Activated naive CD4-positive, alpha-beta T cell treated with anti-CD3 and anti-CD28 coated beads, Interleukin-2, amount 50 U/mL, for 24 hours (primary cell): ENCODE data around the gene NADK.

Source experiments
- H3K27ac Mint-ChIP-seq: one replicate; pipeline ENCODE4 v1.8.0; 2021; ENCODE audit warnings: mild to moderate bottlenecking, mixed read lengths
- H3K27me3 Mint-ChIP-seq: one replicate; pipeline ENCODE4 v1.8.0; 2021; ENCODE audit warnings: mixed read lengths
- H3K36me3 Mint-ChIP-seq: one replicate; pipeline ENCODE4 v1.8.0; 2021; ENCODE audit warnings: mixed read lengths
- H3K4me1 Mint-ChIP-seq: one replicate; pipeline ENCODE4 v1.8.0; 2021; ENCODE audit warnings: mixed read lengths
- H3K4me3 Mint-ChIP-seq: one replicate; pipeline ENCODE4 v1.8.0; 2021; ENCODE audit warnings: mild to moderate bottlenecking, mixed read lengths
- H3K9me3 Mint-ChIP-seq: one replicate; pipeline ENCODE4 v1.8.0; 2021; ENCODE audit warnings: mixed read lengths

The NADK gene

DNA sequence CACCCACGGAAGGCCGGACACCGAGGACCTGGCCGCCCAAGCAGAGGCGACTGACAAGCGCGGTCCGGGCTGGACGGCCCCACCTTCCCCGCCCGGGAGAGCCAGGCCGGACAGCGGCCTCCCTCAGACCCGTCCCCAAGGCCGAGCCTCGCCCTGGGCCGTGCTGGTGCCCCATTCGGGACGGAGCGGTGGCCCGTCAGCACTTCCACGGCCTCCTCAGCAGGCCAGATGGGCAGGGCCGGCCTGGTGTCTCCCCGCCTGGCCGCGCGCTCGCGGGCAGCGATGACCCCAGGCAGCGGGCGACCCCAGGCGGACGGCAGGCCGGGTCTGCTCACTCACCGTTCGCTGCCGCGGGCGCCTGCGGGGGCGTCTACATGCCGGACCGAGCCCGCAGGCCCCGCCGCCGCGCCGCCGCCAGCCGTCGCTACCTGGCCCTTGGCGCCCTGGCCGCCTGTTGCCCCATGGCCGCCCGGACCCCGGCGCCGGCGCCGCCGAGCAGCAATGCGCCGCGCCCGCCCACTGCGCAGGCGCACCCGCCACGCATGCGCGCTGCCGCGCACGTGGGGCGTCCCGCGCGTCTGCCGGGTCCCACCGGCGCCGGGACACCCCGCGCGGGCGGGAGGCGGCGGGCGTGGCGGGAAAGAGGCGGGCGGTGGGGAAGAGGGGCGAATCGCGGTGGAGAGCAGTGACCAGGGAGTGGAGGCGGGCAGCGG is at the start of gene NADK:
TSS of gene NADK (minus strand) at position 521 of the 713 bp plus-strand sequence. CDS start 13,064 bp downstream, outside the sequence.
- Mint-ChIP-seq H3K4me1 (peaks cover 57% of the 10 kb centered on the region), H3K27ac (peak within 1 kb of the TSS; percentile 92), H3K4me3 (peak within 1 kb of the TSS; percentile 90), H3K36me3 (peaks cover 4% of the 10 kb centered on the region), H3K27me3 (no peaks in the 10 kb centered on the region), H3K9me3 (no peaks in the 10 kb centered on the region)

- Mint-ChIP-seq H3K27ac (peak overlapping the region; percentile 12), H3K4me1 (peaks cover 26% of the 10 kb centered on the region), H3K9me3 (no peaks in the 10 kb centered on the region), H3K4me3 (no peak overlapping the region), H3K36me3 (peaks cover 11% of the 10 kb centered on the region), H3K27me3 (no peaks in the 10 kb centered on the region)
Observed at GRCh38 chr1:1827089-1827848, 49.0 kb upstream of the NADK start.

GRCh38 chr1:1826356-1827088 is 48.3 kb upstream of the NADK start:
- Mint-ChIP-seq H3K4me1 (peaks cover 23% of the 10 kb centered on the region), H3K36me3 (peaks cover 10% of the 10 kb centered on the region), H3K27ac (no peak overlapping the region), H3K4me3 (no peak overlapping the region), H3K9me3 (no peaks in the 10 kb centered on the region), H3K27me3 (no peaks in the 10 kb centered on the region)

- Mint-ChIP-seq H3K9me3 (no peaks in the 10 kb centered on the region), H3K4me1 (peaks cover 23% of the 10 kb centered on the region), H3K4me3 (no peak overlapping the region), H3K27ac (peak overlapping the region; percentile 36), H3K36me3 (peaks cover 10% of the 10 kb centered on the region), H3K27me3 (no peaks in the 10 kb centered on the region)
Observed at GRCh38 chr1:1825217-1825616, 46.9 kb upstream of the NADK start.

GRCh38 chr1:1819762-1820161 is 41.5 kb upstream of the NADK start:
- peaks cover 6% of the 10 kb centered on the region for H3K4me1 Mint-ChIP-seq
- no peaks in the 10 kb centered on the region for H3K27me3 Mint-ChIP-seq
- no peak overlapping the region for H3K27ac Mint-ChIP-seq
- peaks cover 7% of the 10 kb centered on the region for H3K36me3 Mint-ChIP-seq
- H3K9me3 Mint-ChIP-seq, result no peaks in the 10 kb centered on the region
- no peak overlapping the region for H3K4me3 Mint-ChIP-seq

DNA sequence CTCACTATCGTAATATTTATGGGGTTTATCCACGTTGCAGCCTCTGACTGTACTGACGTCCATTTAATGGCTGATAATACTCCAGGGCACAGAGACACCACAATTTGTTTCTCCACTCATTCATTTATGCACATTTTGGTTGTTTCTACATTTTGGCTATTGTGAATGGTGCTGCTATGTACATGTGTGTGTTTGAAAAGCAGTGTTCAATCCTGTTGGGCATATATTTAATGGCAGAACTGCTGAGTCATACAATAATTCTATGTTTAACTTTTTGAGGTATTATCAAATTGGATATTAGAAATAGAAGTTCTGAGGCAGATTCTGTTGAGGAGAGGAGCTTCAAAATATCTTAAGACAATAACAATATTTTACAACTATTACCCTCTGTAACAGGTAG is 39.0 kb upstream of the NADK start:
- H3K27me3 Mint-ChIP-seq, result no peaks in the 10 kb centered on the region
- peaks cover 5% of the 10 kb centered on the region for H3K36me3 Mint-ChIP-seq
- H3K4me1 Mint-ChIP-seq, result peaks cover 4% of the 10 kb centered on the region
- H3K9me3 Mint-ChIP-seq, result no peaks in the 10 kb centered on the region
- no peak overlapping the region for H3K4me3 Mint-ChIP-seq
- peak overlapping the region; percentile 25 for H3K27ac Mint-ChIP-seq

DNA sequence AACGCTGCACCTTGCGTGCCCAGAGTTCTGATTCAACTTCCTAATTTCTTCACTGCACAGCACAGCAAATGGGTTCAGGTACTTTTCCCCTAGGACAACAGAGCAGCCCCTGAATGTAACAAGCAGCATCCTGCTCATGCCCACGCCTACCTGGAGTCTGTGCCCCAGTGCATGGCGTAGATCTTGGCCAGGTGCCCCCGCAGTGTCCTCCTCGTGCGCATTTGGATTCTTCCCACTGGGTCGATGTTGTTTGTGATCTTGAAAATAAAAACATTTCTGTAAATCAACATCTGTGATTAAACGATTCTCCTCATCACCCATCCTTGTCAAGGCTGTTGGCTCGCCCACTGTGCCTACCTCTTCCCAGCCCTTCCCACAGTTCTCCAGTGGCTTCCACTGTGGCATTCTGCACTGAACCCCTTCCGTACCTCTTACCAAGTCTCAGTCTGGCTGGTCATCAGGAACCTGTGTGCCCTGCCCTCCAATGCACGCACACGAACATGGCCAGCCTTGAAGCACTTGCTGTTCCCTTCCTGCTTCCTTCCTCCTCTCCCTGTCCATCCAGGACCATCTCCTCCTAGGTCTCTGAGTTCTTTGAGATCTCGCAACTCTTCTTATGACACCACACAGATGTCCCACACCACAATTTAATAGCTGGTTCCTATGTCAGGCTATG is 37.5 kb upstream of the NADK start:
- Mint-ChIP-seq H3K36me3 (peaks cover 5% of the 10 kb centered on the region), H3K27ac (no peak overlapping the region), H3K4me1 (peaks cover 4% of the 10 kb centered on the region), H3K4me3 (no peak overlapping the region), H3K27me3 (no peaks in the 10 kb centered on the region), H3K9me3 (no peaks in the 10 kb centered on the region)

DNA sequence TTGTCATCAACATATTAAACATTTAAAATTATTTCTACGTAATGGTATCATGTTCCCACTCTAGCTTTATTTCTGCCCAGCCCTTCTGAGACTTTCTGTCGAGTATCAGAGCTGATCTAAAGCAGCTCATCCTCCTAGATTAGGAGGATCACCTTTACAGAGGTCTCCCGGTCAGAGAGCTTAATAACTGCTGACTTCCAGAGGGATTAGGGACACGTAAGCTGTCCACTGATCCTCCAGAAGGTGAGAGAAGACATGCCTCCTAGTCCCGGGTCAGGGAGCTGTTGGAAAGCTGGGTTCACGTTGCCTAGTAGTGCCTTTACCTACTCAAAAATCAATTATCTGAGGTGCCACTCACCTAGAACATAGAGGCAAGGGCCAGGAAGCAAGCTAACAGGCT is 31.2 kb upstream of the NADK start:
- no peaks in the 10 kb centered on the region for H3K27me3 Mint-ChIP-seq
- H3K27ac Mint-ChIP-seq, result no peak overlapping the region
- no peak overlapping the region for H3K4me3 Mint-ChIP-seq
- peaks cover 5% of the 10 kb centered on the region for H3K36me3 Mint-ChIP-seq
- no peaks in the 10 kb centered on the region for H3K9me3 Mint-ChIP-seq
- H3K4me1 Mint-ChIP-seq, result peaks cover 7% of the 10 kb centered on the region

DNA sequence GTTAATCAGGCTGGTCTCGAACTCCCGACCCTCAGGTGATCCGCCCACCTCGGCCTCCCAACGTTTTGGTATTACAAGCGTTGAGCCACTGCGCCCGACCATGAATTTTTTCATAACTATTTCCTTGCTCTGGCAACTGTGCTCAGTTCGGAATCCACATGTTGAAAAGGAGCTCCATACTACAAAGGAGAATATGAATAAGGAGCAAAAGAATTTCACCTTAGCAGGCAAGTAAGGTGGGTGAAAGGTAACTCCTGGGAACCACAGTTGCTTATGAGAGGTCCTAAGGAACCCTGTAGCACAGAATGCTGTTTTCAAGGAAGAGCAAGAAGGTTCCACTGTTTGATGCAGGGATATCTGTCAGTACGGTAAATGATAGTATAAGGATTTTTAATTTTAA is 29.9 kb upstream of the NADK start:
- peaks cover 7% of the 10 kb centered on the region for H3K4me1 Mint-ChIP-seq
- no peak overlapping the region for H3K27ac Mint-ChIP-seq
- H3K4me3 Mint-ChIP-seq, result no peak overlapping the region
- H3K9me3 Mint-ChIP-seq, result no peaks in the 10 kb centered on the region
- no peaks in the 10 kb centered on the region for H3K27me3 Mint-ChIP-seq
- peaks cover 7% of the 10 kb centered on the region for H3K36me3 Mint-ChIP-seq

DNA sequence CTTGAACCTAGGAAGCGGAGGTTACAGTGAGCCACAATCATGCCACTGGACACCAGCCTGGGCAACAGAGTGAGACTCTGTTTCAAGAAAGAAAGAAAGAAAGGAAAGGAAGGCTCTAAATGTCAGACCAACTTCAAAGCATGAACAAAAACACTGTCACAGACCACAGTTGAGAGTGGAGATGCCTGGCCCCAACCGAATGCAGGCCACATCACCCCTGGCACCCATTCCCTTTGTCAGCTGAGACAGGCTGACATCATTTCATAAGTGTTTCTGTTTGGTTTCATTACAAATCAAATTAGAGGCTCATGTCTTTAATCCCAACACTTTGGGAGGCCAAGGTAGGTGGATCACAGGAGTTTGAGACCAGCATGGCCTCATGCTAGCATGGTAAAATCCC is 28.6 kb upstream of the NADK start:
- Mint-ChIP-seq H3K4me1 (peaks cover 15% of the 10 kb centered on the region), H3K27me3 (no peaks in the 10 kb centered on the region), H3K36me3 (peaks cover 9% of the 10 kb centered on the region), H3K27ac (no peak overlapping the region), H3K4me3 (no peak overlapping the region), H3K9me3 (no peaks in the 10 kb centered on the region)

- Mint-ChIP-seq H3K4me3 (no peak overlapping the region), H3K4me1 (peaks cover 25% of the 10 kb centered on the region), H3K36me3 (peaks cover 10% of the 10 kb centered on the region), H3K27me3 (no peaks in the 10 kb centered on the region), H3K27ac (peak overlapping the region; percentile 60), H3K9me3 (no peaks in the 10 kb centered on the region)
Observed at GRCh38 chr1:1804301-1804700, 26.0 kb upstream of the NADK start.

- Mint-ChIP-seq H3K9me3 (no peaks in the 10 kb centered on the region), H3K27me3 (no peaks in the 10 kb centered on the region), H3K4me1 (peaks cover 25% of the 10 kb centered on the region), H3K36me3 (peaks cover 11% of the 10 kb centered on the region), H3K4me3 (no peak overlapping the region), H3K27ac (peak overlapping the region; percentile 68)
Observed at GRCh38 chr1:1802871-1803270, 24.6 kb upstream of the NADK start.

DNA sequence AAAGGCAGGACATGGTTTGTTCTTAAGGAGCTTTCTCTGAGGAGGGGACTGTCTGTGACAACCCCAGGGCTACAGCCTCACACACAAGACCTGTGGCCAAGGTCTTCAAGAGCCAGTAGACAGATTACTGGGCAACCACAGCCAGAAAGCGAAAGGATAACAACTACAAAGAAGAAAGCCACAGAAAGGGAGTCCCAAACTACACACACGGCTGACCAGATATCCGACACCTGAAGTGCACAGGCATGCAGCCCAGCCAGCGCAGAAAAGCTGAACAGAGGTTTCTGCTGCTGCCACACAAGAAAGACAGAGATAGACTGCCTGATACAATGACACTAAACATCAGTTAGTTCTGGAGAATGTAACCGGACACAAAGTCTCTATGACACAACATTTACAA is 21.4 kb upstream of the NADK start:
- peaks cover 18% of the 10 kb centered on the region for H3K4me1 Mint-ChIP-seq
- H3K27me3 Mint-ChIP-seq, result no peaks in the 10 kb centered on the region
- no peaks in the 10 kb centered on the region for H3K9me3 Mint-ChIP-seq
- peaks cover 8% of the 10 kb centered on the region for H3K36me3 Mint-ChIP-seq
- H3K4me3 Mint-ChIP-seq, result no peak overlapping the region
- H3K27ac Mint-ChIP-seq, result no peak overlapping the region

- peaks cover 17% of the 10 kb centered on the region for H3K4me1 Mint-ChIP-seq
- no peak overlapping the region for H3K4me3 Mint-ChIP-seq
- H3K27me3 Mint-ChIP-seq, result no peaks in the 10 kb centered on the region
- peaks cover 7% of the 10 kb centered on the region for H3K36me3 Mint-ChIP-seq
- H3K27ac Mint-ChIP-seq, result no peak overlapping the region
- no peaks in the 10 kb centered on the region for H3K9me3 Mint-ChIP-seq
Observed at GRCh38 chr1:1797731-1798341, 19.6 kb upstream of the NADK start.

- Mint-ChIP-seq H3K4me1 (peaks cover 7% of the 10 kb centered on the region), H3K4me3 (no peak overlapping the region), H3K27ac (peak overlapping the region; percentile 51), H3K36me3 (peaks cover 4% of the 10 kb centered on the region), H3K27me3 (no peaks in the 10 kb centered on the region), H3K9me3 (no peaks in the 10 kb centered on the region)
Observed at GRCh38 chr1:1796466-1796865, 18.2 kb upstream of the NADK start.
